ENCODE measurements around the gene AMOTL1.

GRCh38 chr11:94782446-94782845 lies 14.3 kb downstream of the AMOTL1 start:
- no peak for TF ChIP-seq CTCF (IDR thresholded peaks at IDR 0.05; ENCODE audit: extremely low read depth in 1 of 2, insufficient read depth in 1 of 2, low read depth in 1 of 2, low read length in 2 of 2)
- no peak for TF ChIP-seq POLR2A (IDR thresholded peaks at IDR 0.05; ENCODE audit: low read depth, low read length)
- TF ChIP-seq POLR2AphosphoS5 (IDR thresholded peaks at IDR 0.05; ENCODE audit: insufficient read depth, low read depth, low read length), result no peak
- TF ChIP-seq JUN (IDR thresholded peaks at IDR 0.05; ENCODE audit: borderline replicate concordance, insufficient read depth, insufficient read length, low read depth), result no peak
- no peak for TF ChIP-seq FOS (IDR thresholded peaks at IDR 0.05; ENCODE audit: borderline replicate concordance, insufficient read depth, low read length)
- no peak for TF ChIP-seq EZH2 (IDR thresholded peaks at IDR 0.05; ENCODE audit: borderline replicate concordance, low read depth, low read length, severe bottlenecking)
- no peak for TF ChIP-seq MAX (IDR thresholded peaks at IDR 0.05; ENCODE audit: insufficient read depth, insufficient read length)

Data from endothelial cell of umbilical vein (primary cell).